Neural cell (in vitro differentiated cells): ENCODE results near the gene NKAIN2. TPM values are rescaled to one million over a fixed set of nuclear protein-coding genes. Genes with fewer than 3 reads are reported as not detected.
A peak's percentile ranks its signal among the peaks of the same experiment; 100 is the strongest.

Source experiments
- H2AFZ ChIP-seq: fragments of 200-600, 300-800 bp; sonication (generic), shearing (Covaris generic); 2 replicates; pipeline ENCODE4 v1.6.0; 2014; ENCODE audit warnings: low read depth, mild to moderate bottlenecking, antibody characterized with exemption, low read length, moderate library complexity
- H3F3A ChIP-seq: fragments of 200-600 bp; shearing (Covaris generic); 2 replicates; pipeline ENCODE4 v1.6.1; 2016; ENCODE audit warnings: mild to moderate bottlenecking, moderate library complexity, mixed read lengths, antibody characterized with exemption, low read length; ENCODE audit not compliant: insufficient read depth, poor library complexity, severe bottlenecking
- H3K27ac ChIP-seq: fragments of 200-600, 300-800 bp; sonication (generic), shearing (Covaris generic); 2 replicates; pipeline ENCODE4 v1.5.1; 2014; ENCODE audit warnings: mild to moderate bottlenecking, low read length, moderate library complexity
- H3K27me3 ChIP-seq: fragments of 300-800, 200-600 bp; sonication (generic), shearing (Covaris generic); 2 replicates; pipeline ENCODE4 v1.6.0; 2014; ENCODE audit warnings: mild to moderate bottlenecking, low read depth, low read length, moderate library complexity; ENCODE audit not compliant: insufficient read depth
- H3K36me3 ChIP-seq: fragments of 300-800, 200-600 bp; sonication (generic), shearing (Covaris generic); 2 replicates; pipeline ENCODE4 v1.5.1; 2014; ENCODE audit warnings: mild to moderate bottlenecking, antibody characterized with exemption, low read length, moderate library complexity; ENCODE audit not compliant: insufficient read depth
- H3K4me2 ChIP-seq: fragments of 300-800, 200-600 bp; sonication (generic), shearing (Covaris generic); 2 replicates; pipeline ENCODE4 v1.6.0; 2014; ENCODE audit warnings: mild to moderate bottlenecking, low read length
- H3K4me3 ChIP-seq: fragments of 300-800, 200-600 bp; sonication (generic), shearing (Covaris generic); 2 replicates; pipeline ENCODE4 v1.5.1; 2014; ENCODE audit warnings: mild to moderate bottlenecking, low read length, moderate library complexity
- H3K79me2 ChIP-seq: fragments of 200-600 bp; shearing (Covaris generic); replicated peaks from 2 replicates; pipeline ENCODE4 v1.6.0; 2014; ENCODE audit warnings: mild to moderate bottlenecking, low read length, moderate library complexity; ENCODE audit not compliant: insufficient read depth
- H3K9ac ChIP-seq: fragments of 300-800, 200-600 bp; sonication (generic), shearing (Covaris generic); 2 replicates; pipeline ENCODE4 v1.6.1; 2016; ENCODE audit warnings: mild to moderate bottlenecking, low read length, mixed read lengths
- H3K9me2 ChIP-seq: fragments of 200-600 bp; shearing (Covaris generic); 2 replicates; pipeline ENCODE4 v1.6.1; 2016; ENCODE audit warnings: mild to moderate bottlenecking, low read length, mixed read lengths; ENCODE audit not compliant: insufficient read depth
- H3K9me3 ChIP-seq: fragments of 200-600, 300-800 bp; sonication (generic), shearing (Covaris generic); 2 replicates; pipeline ENCODE4 v1.6.1; 2016; ENCODE audit warnings: mild to moderate bottlenecking, mixed run types, low read length, moderate library complexity, mixed read lengths
- H4K20me1 ChIP-seq: fragments of 200-600 bp; shearing (Covaris generic); 2 replicates; pipeline ENCODE4 v1.6.1; 2016; ENCODE audit warnings: mild to moderate bottlenecking, mixed run types; ENCODE audit not compliant: insufficient read depth
- EP300 ChIP-seq: fragments of 450-650 bp; conservative IDR thresholded peaks from 2 replicates; pipeline ENCODE4 v1.6.1; 2014; ENCODE audit warnings: antibody characterized with exemption, mild to moderate bottlenecking, moderate library complexity; ENCODE audit not compliant: poor library complexity, severe bottlenecking
- EZH2 ChIP-seq: fragments of 200-600, 300-800 bp; shearing (Covaris generic), sonication (generic); IDR thresholded peaks from 2 replicates; pipeline ENCODE4 v1.6.1; 2014; ENCODE audit warnings: antibody characterized with exemption, low read length, borderline replicate concordance, mild to moderate bottlenecking; ENCODE audit not compliant: insufficient read depth, poor library complexity, severe bottlenecking
- MXI1 ChIP-seq: fragments of 450-650 bp; conservative IDR thresholded peaks from 2 replicates; pipeline ENCODE4 v1.6.1; 2014; ENCODE audit warnings: antibody characterized with exemption, mild to moderate bottlenecking; ENCODE audit not compliant: poor library complexity, severe bottlenecking
- POLR2AphosphoS5 ChIP-seq: IDR thresholded peaks from 2 replicates; pipeline ENCODE4 v1.6.1; 2012
- RAD21 ChIP-seq: fragments of 450-650 bp; conservative IDR thresholded peaks from 2 replicates; pipeline ENCODE4 v1.6.1; 2014; ENCODE audit warnings: antibody characterized with exemption, mild to moderate bottlenecking, moderate library complexity
- SMC3 ChIP-seq: fragments of 450-650 bp; conservative IDR thresholded peaks from 2 replicates; pipeline ENCODE4 v1.6.1; 2014; ENCODE audit warnings: antibody characterized with exemption, mild to moderate bottlenecking, moderate library complexity; ENCODE audit not compliant: poor library complexity
- TAF1 ChIP-seq: IDR thresholded peaks from 2 replicates; pipeline ENCODE4 v1.6.1; 2012; ENCODE audit warnings: low read depth
- polyA plus RNA-seq: library from polyadenylated mRNA; depleted of rRNA; stranded (reverse); fragments of >200 nt; gene quantifications from 2 replicates; pipeline ENCODE4 v1.2.3, GENCODE V29; 2014
- TF ChIP-seq, protein P1 (sequence below): fragments of 450-650 bp; IDR thresholded peaks from 2 replicates; pipeline ENCODE4 v1.5.1; 2014; ENCODE audit warnings: antibody characterized with exemption, mild to moderate bottlenecking, moderate library complexity; ENCODE audit not compliant: poor library complexity, severe bottlenecking
- TF ChIP-seq, protein P2 (sequence below): IDR thresholded peaks from 2 replicates; pipeline ENCODE4 v1.6.1; 2012; ENCODE audit warnings: borderline replicate concordance

Gene NKAIN2
- polyA plus RNA-seq, 1 donor from 2014 or later = 23.2 TPM

DNA sequence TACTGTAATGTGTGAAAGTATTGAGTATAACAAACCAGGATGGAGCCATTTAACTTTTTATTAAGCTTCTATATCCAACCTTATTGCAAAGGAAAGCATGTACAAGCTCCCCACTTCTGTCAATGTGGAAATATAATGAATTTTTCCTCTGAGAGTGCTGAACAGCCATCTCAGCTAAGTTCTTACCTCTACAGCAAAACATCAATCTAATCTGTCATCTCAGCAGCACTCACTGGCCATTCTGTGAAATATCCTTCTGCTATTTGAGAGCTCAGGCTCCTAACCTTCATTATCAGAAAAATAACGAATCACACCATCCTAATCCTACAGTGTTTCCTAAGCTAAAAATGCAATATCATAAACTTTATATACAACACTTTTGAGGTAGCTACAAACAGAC lies 964.6 kb downstream of the NKAIN2 start:
- Histone ChIP-seq H3K9ac (peak overlapping the region; percentile 32), H3K4me3 (peak overlapping the region; percentile 38), H3F3A (no peaks in the 10 kb centered on the region), H3K9me2 (no peaks in the 10 kb centered on the region), H3K79me2 (no peaks in the 10 kb centered on the region), H2AFZ (no peak overlapping the region), H4K20me1 (no peaks in the 10 kb centered on the region), H3K36me3 (no peaks in the 10 kb centered on the region), H3K4me2 (no peak overlapping the region), H3K27ac (peak overlapping the region; percentile 80), H3K9me3 (no peaks in the 10 kb centered on the region), H3K27me3 (no peaks in the 10 kb centered on the region)
- TF ChIP-seq EP300 (no peak), POLR2AphosphoS5 (no peak), RAD21 (no peak), MXI1 (no peak), SMC3 (no peak), TAF1 (no peak)
- TF ChIP-seq, protein P1, sequence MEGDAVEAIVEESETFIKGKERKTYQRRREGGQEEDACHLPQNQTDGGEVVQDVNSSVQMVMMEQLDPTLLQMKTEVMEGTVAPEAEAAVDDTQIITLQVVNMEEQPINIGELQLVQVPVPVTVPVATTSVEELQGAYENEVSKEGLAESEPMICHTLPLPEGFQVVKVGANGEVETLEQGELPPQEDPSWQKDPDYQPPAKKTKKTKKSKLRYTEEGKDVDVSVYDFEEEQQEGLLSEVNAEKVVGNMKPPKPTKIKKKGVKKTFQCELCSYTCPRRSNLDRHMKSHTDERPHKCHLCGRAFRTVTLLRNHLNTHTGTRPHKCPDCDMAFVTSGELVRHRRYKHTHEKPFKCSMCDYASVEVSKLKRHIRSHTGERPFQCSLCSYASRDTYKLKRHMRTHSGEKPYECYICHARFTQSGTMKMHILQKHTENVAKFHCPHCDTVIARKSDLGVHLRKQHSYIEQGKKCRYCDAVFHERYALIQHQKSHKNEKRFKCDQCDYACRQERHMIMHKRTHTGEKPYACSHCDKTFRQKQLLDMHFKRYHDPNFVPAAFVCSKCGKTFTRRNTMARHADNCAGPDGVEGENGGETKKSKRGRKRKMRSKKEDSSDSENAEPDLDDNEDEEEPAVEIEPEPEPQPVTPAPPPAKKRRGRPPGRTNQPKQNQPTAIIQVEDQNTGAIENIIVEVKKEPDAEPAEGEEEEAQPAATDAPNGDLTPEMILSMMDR = no peak

DNA sequence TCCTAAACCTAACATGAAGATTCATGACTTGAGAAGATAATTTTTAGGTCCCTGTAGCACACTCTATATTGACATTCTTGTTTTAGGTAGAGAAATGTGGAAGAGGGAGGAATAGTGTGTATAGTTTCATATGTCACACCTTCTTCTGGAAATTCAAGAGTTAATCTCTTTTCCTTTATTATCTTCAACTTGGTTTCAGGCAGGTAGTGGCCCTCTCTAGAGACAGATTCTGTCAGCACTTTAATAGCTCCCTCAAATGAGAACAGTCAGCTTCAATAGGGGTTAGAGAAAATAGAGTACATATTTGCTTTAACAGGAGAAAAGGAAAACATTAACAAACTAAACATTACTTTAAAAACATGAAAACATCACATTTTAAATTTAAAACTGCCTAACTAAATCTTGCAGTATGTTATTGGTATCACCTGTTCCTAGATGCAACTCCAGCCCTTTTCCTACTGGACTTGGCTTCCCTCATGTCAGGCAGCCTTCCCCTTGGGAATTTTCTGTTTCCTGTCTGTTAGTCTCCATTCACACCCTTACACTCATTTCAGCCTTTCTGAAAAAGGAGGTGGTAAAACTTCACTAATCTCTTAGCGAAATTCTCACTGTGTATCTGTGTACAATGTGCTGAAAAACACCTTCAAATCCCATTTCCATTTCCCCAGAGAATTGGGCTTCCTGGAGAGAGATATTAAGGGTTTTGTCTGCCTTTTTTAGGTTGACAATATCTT lies 966.3 kb downstream of the NKAIN2 start:
- H3K4me2 ChIP-seq = peak overlapping the region; percentile 63

More for the DNA sequence above, 966.3 kb downstream of the NKAIN2 start:
- Histone ChIP-seq H3K9me3 (no peaks in the 10 kb centered on the region), H3F3A (no peaks in the 10 kb centered on the region), H3K27ac (peak overlapping the region; percentile 80), H3K4me3 (peak overlapping the region; percentile 38), H3K36me3 (no peaks in the 10 kb centered on the region), H4K20me1 (no peaks in the 10 kb centered on the region), H3K27me3 (no peaks in the 10 kb centered on the region), H3K9ac (peak overlapping the region; percentile 32), H3K9me2 (no peaks in the 10 kb centered on the region), H3K79me2 (no peaks in the 10 kb centered on the region), H2AFZ (no peak overlapping the region)
- TF ChIP-seq TAF1 (no peak), MXI1 (no peak), RAD21 (no peak), EZH2 (no peak), EP300 (peak; percentile 74), SMC3 (peak; percentile 30), POLR2AphosphoS5 (no peak)
- TF ChIP-seq, protein P1 = no peak
- TF ChIP-seq, protein P2, sequence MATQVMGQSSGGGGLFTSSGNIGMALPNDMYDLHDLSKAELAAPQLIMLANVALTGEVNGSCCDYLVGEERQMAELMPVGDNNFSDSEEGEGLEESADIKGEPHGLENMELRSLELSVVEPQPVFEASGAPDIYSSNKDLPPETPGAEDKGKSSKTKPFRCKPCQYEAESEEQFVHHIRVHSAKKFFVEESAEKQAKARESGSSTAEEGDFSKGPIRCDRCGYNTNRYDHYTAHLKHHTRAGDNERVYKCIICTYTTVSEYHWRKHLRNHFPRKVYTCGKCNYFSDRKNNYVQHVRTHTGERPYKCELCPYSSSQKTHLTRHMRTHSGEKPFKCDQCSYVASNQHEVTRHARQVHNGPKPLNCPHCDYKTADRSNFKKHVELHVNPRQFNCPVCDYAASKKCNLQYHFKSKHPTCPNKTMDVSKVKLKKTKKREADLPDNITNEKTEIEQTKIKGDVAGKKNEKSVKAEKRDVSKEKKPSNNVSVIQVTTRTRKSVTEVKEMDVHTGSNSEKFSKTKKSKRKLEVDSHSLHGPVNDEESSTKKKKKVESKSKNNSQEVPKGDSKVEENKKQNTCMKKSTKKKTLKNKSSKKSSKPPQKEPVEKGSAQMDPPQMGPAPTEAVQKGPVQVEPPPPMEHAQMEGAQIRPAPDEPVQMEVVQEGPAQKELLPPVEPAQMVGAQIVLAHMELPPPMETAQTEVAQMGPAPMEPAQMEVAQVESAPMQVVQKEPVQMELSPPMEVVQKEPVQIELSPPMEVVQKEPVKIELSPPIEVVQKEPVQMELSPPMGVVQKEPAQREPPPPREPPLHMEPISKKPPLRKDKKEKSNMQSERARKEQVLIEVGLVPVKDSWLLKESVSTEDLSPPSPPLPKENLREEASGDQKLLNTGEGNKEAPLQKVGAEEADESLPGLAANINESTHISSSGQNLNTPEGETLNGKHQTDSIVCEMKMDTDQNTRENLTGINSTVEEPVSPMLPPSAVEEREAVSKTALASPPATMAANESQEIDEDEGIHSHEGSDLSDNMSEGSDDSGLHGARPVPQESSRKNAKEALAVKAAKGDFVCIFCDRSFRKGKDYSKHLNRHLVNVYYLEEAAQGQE = peak; percentile 18
